HCT116 (cell line): ENCODE data around the gene TSPAN33. TPM values are rescaled to one million over a fixed set of nuclear protein-coding genes. Genes with fewer than 3 reads are reported as not detected.

Experiments
- ATAC-seq: fragments of 200-7000 bp; cut with Tn5 transposase; 2 replicates; pipeline ENCODE4 v1.9.1; 2020; ENCODE audit warnings: mild to moderate bottlenecking, moderate library complexity
- BruUV-seq: library from RNA; stranded (reverse); fragments of 400-500 nt; replicated peaks from 2 replicates; lab custom pipeline; 2021; lab: Mats Ljungman, UMichigan
- CTCF ChIA-PET: fragments of 300-600 bp; sonication (Branson Sonifier 250); formaldehyde crosslinking; loops from one replicate; lab custom pipeline; 2021; ENCODE audit warnings: antibody characterized with exemption; lab: Charles Lee
- POLR2A ChIA-PET: fragments of 300-600, 350-600 bp; sonication (Branson Sonifier 250); formaldehyde crosslinking; loops from one replicate; lab custom pipeline; 2021; ENCODE audit warnings: antibody characterized with exemption; lab: Charles Lee
- RAD21 ChIA-PET, 2 experiments: fragments of 300-600 bp; sonication (Branson Sonifier 250); formaldehyde crosslinking; loops; one replicate each; lab custom pipeline; 2023; ENCODE audit warnings: low total read pairs in 2 of 2; ENCODE audit not compliant: uncharacterized antibody in 2 of 2, unreplicated experiment in 2 of 2, low non-redundant PET in 1 of 2; lab: Charles Lee
- DNase-seq: peaks from one replicate; pipeline ENCODE4 v3.0.0-alpha.2; 2010; ENCODE audit warnings: low read depth, low spot score
- H2AFZ ChIP-seq: fragments of 200-600 bp; shearing (Covaris generic), sonication (generic); 2 replicates; pipeline ENCODE4 v1.6.1; 2017; ENCODE audit warnings: low read depth, mixed run types, mixed read lengths, antibody characterized with exemption, low read length; ENCODE audit not compliant: poor library complexity, severe bottlenecking
- H3K27ac ChIP-seq: 2 replicates; pipeline ENCODE4 v1.5.1; 2012; ENCODE audit warnings: low read depth, low read length
- H3K27me3 ChIP-seq: fragments of 200-600 bp; sonication (generic); 2 replicates; pipeline ENCODE4 v1.6.1; 2016; ENCODE audit warnings: mixed run types, low read length, mixed read lengths; ENCODE audit not compliant: insufficient read depth
- H3K36me3 ChIP-seq, 2 experiments: fragments of 200-500 bp in 1 of 2; fragments of 200-600 bp in 1 of 2; sonication (Bioruptor generic) in 1 of 2; sonication (generic) in 1 of 2; 2 replicates each; pipeline versions ENCODE4 v1.5.1 to v1.6.1; 2014 to 2016; ENCODE audit warnings: low read length in 2 of 2, inconsistent platforms in 1 of 2, mixed read lengths in 1 of 2, mixed run types in 1 of 2; ENCODE audit not compliant: insufficient read depth in 2 of 2, control insufficient read depth in 1 of 2
- H3K4me1 ChIP-seq, 2 experiments: fragments of 200-600 bp in 1 of 2; sonication (generic) in 1 of 2; 2 replicates each; pipeline versions ENCODE4 v1.5.1 to v1.6.1; 2012 to 2017; ENCODE audit warnings: low read length in 2 of 2, inconsistent platforms in 1 of 2, mild to moderate bottlenecking in 1 of 2, mixed read lengths in 1 of 2, mixed run types in 1 of 2, moderate library complexity in 1 of 2; ENCODE audit not compliant: insufficient read depth in 2 of 2, control insufficient read depth in 1 of 2
- H3K4me2 ChIP-seq: fragments of 200-600 bp; sonication (generic); 2 replicates; pipeline ENCODE4 v1.6.1; 2017; ENCODE audit warnings: mixed run types, low read length, mixed read lengths
- H3K4me3 ChIP-seq, 2 experiments: fragments of 200-600 bp in 1 of 2; sonication (generic) in 1 of 2; replicated peaks in 1 of 2; 2 replicates each; pipeline ENCODE4 v1.5.1; 2011 to 2016; ENCODE audit warnings: low read length in 2 of 2, control low read depth in 1 of 2, low read depth in 1 of 2, mild to moderate bottlenecking in 1 of 2, mixed read lengths in 1 of 2, mixed run types in 1 of 2
- H3K79me2 ChIP-seq: fragments of 200-600 bp; sonication (generic); 2 replicates; pipeline ENCODE4 v1.6.1; 2017; ENCODE audit warnings: mild to moderate bottlenecking, mixed run types, low read length, moderate library complexity, mixed read lengths; ENCODE audit not compliant: insufficient read depth
- H3K9ac ChIP-seq: fragments of 200-600 bp; sonication (generic); 2 replicates; pipeline ENCODE4 v1.6.1; 2016; ENCODE audit warnings: low read length, mixed read lengths
- H3K9me2 ChIP-seq: fragments of 200-600 bp; sonication (generic), shearing (Covaris generic); 2 replicates; pipeline ENCODE4 v1.6.1; 2017; ENCODE audit warnings: mixed run types, mild to moderate bottlenecking, moderate library complexity; ENCODE audit not compliant: insufficient read depth
- H3K9me3 ChIP-seq, 2 experiments: fragments of 200-500 bp in 1 of 2; fragments of 200-600 bp in 1 of 2; sonication (Bioruptor generic) in 1 of 2; sonication (generic) in 1 of 2; 2 replicates each; pipeline ENCODE4 v1.6.1; 2014 to 2017; ENCODE audit warnings: low read length in 2 of 2, mixed read lengths in 2 of 2, inconsistent platforms in 1 of 2, low read depth in 1 of 2, mild to moderate bottlenecking in 1 of 2, mixed run types in 1 of 2, moderate library complexity in 1 of 2; ENCODE audit not compliant: control insufficient read depth in 1 of 2, insufficient read depth in 1 of 2
- H4K20me1 ChIP-seq: fragments of 200-600 bp; sonication (generic), shearing (Covaris generic); 2 replicates; pipeline ENCODE4 v1.6.1; 2017; ENCODE audit warnings: mixed run types, mild to moderate bottlenecking, moderate library complexity; ENCODE audit not compliant: insufficient read depth
- CBX3 ChIP-seq: IDR thresholded peaks from 2 replicates; pipeline ENCODE4 v1.6.1; 2012; ENCODE audit warnings: low read depth
- CEBPB ChIP-seq: IDR thresholded peaks from 2 replicates; pipeline ENCODE4 v1.6.1; 2012; ENCODE audit warnings: low read depth
- ELF1 ChIP-seq: IDR thresholded peaks from 2 replicates; pipeline ENCODE4 v1.6.1; 2012; ENCODE audit warnings: low read depth, borderline replicate concordance
- EZH2 ChIP-seq: fragments of 200-600 bp; sonication (generic); IDR thresholded peaks from 2 replicates; pipeline ENCODE4 v1.6.1; 2017; ENCODE audit warnings: antibody characterized with exemption, mixed run types
- EZH2phosphoT487 ChIP-seq: fragments of 200-600 bp; IDR thresholded peaks from 2 replicates; pipeline ENCODE4 v1.6.1; 2018; ENCODE audit warnings: antibody characterized with exemption, borderline replicate concordance
- FOSL1 ChIP-seq: IDR thresholded peaks from 2 replicates; pipeline ENCODE4 v1.6.1; 2012; ENCODE audit warnings: low read depth
- JUND ChIP-seq: IDR thresholded peaks from 2 replicates; pipeline ENCODE4 v1.6.1; 2012
- POLR2A ChIP-seq: IDR thresholded peaks from 2 replicates; pipeline ENCODE4 v1.7.0; 2011; ENCODE audit warnings: borderline replicate concordance; ENCODE audit not compliant: insufficient read depth, insufficient read length; ENCODE audit errors: extremely low read depth
- SIN3A ChIP-seq: IDR thresholded peaks from 2 replicates; pipeline ENCODE4 v1.6.1; 2012; ENCODE audit warnings: low read depth
- SRF ChIP-seq: IDR thresholded peaks from 2 replicates; pipeline ENCODE4 v1.6.1; 2012; ENCODE audit warnings: low read depth
- ZFX ChIP-seq: fragments of 450-650 bp; IDR thresholded peaks from 2 replicates; pipeline ENCODE4 v1.6.1; 2017
- ZNF274 ChIP-seq: fragments of 200-500 bp; sonication (Bioruptor generic); IDR thresholded peaks from 2 replicates; pipeline ENCODE4 v1.6.1; 2014; ENCODE audit warnings: mild to moderate bottlenecking, low read depth, low read length, inconsistent platforms
- intact Hi-C: fragments of 100-400 bp; cut with micrococcal nuclease; formaldehyde crosslinking; loops from 2 replicates; pipeline ENCODE4 v1.10.0; 2022
- total RNA-seq: library from RNA; stranded (reverse); gene quantifications from one replicate; pipeline ENCODE4 v1.2.1, GENCODE V29; 2021; ENCODE audit not compliant: unreplicated experiment
- TF ChIP-seq, protein P1 (sequence below), 3 experiments: fragments of 200-600 bp in 1 of 3; sonication (generic) in 1 of 3; IDR thresholded peaks in 2 of 3; conservative IDR thresholded peaks in 1 of 3; 2 replicates each; pipeline ENCODE4 v1.5.1; 2012 to 2017; ENCODE audit warnings: low read depth in 2 of 3, low read length in 2 of 3, antibody characterized with exemption in 1 of 3, borderline replicate concordance in 1 of 3, control low read depth in 1 of 3, mild to moderate bottlenecking in 1 of 3, mixed read lengths in 1 of 3, mixed run types in 1 of 3, moderate library complexity in 1 of 3; ENCODE audit not compliant: insufficient read depth in 1 of 3
- TF ChIP-seq, protein P2 (sequence below): IDR thresholded peaks from 2 replicates; pipeline ENCODE4 v1.6.1; 2011; ENCODE audit warnings: mild to moderate bottlenecking, low read length, moderate library complexity; ENCODE audit not compliant: insufficient replicate concordance; ENCODE audit errors: extremely low read depth
- TF ChIP-seq, protein P3 (sequence below): IDR thresholded peaks from 2 replicates; pipeline ENCODE4 v1.6.1; 2012

Gene TSPAN33
- total RNA-seq, 1 experiment from 2014 or later = 22.2 TPM

- no peak for TF ChIP-seq ZFX
- no peak for TF ChIP-seq CBX3
- TF ChIP-seq CEBPB = no peak
- no peak for TF ChIP-seq FOSL1
- no peak for TF ChIP-seq EZH2phosphoT487
- no peak for TF ChIP-seq JUND
- TF ChIP-seq, protein P1, sequence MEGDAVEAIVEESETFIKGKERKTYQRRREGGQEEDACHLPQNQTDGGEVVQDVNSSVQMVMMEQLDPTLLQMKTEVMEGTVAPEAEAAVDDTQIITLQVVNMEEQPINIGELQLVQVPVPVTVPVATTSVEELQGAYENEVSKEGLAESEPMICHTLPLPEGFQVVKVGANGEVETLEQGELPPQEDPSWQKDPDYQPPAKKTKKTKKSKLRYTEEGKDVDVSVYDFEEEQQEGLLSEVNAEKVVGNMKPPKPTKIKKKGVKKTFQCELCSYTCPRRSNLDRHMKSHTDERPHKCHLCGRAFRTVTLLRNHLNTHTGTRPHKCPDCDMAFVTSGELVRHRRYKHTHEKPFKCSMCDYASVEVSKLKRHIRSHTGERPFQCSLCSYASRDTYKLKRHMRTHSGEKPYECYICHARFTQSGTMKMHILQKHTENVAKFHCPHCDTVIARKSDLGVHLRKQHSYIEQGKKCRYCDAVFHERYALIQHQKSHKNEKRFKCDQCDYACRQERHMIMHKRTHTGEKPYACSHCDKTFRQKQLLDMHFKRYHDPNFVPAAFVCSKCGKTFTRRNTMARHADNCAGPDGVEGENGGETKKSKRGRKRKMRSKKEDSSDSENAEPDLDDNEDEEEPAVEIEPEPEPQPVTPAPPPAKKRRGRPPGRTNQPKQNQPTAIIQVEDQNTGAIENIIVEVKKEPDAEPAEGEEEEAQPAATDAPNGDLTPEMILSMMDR (IDR thresholded peaks at IDR 0.05 in 2 of 3, conservative IDR thresholded peaks at IDR 0.05 in 1 of 3; ENCODE audit: borderline replicate concordance in 1 of 3, insufficient read depth in 1 of 3, low read depth in 2 of 3, low read length in 2 of 3) = no peak
- no peak for TF ChIP-seq ZNF274
- Histone ChIP-seq H3K9me2 (no peaks in the 10 kb centered on the region), H3K9ac (no peak overlapping the region), H3K27me3 (no peaks in the 10 kb centered on the region), H3K4me3 (no peak overlapping the region), H3K79me2 (no peaks in the 10 kb centered on the region), H3K9me3 (no peaks in the 10 kb centered on the region), H4K20me1 (no peaks in the 10 kb centered on the region), H3K27ac (no peak overlapping the region), H2AFZ (no peak overlapping the region), H3K4me1 (no peaks in the 10 kb centered on the region), H3K36me3 (no peaks in the 10 kb centered on the region), H3K4me2 (no peak overlapping the region)
- ATAC-seq (no peak), DNase-seq (no peak)
- BruUV-seq = no TSS peak
- RAD21 ChIA-PET = no interaction called here
- intact Hi-C loops = no loop called here
- CTCF ChIA-PET = no interaction called here
- POLR2A ChIA-PET = no interaction called here
Measured at GRCh38 chr7:129127601-129128000, 16.9 kb upstream of the TSPAN33 start.

DNA sequence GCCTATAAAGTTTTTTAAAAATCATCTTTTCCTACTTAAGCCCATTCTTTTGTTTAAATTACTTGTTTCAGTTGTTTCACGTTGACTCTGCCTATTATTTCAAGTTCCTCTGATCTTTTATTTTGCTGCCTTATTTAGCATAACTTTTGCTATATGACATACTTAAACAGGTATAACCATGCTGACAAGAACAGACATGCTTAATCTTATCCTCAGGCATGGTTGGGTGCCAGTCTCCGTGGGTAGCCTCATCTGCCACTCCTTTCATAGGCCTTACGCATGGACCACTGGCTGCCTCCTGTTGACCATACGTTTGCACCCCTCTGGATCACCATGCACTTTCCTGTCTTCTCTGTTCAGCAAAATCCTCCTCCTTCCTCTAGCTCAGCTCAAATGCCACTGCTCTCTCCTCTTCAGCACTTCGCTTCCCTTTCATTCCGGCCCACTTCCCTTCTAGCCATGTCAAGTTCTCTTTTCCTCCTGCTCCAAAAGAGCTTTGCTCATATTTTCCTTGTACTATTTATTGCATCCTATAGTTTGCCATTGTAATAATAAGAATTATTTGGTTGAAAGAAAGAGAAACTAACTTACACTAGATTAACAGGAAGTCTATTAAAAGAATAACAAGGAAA lies 10.0 kb upstream of the TSPAN33 start:
- RAD21 ChIA-PET = no interaction called here
- intact Hi-C loops = no loop called here
- BruUV-seq = no TSS peak
- no peaks in the 10 kb centered on the region for H3K9me2 ChIP-seq
- H2AFZ ChIP-seq = peak overlapping the region; percentile 23
- H4K20me1 ChIP-seq = no peaks in the 10 kb centered on the region
- no peak for DNase-seq
- no peak overlapping the region for H3K9ac ChIP-seq
- H3K9me3 ChIP-seq = no peaks in the 10 kb centered on the region
- no peaks in the 10 kb centered on the region for H3K79me2 ChIP-seq
- H3K27me3 ChIP-seq = no peaks in the 10 kb centered on the region
- H3K36me3 ChIP-seq = no peaks in the 10 kb centered on the region
- no peak overlapping the region for H3K4me3 ChIP-seq
- CTCF ChIA-PET = no interaction called here
- H3K4me1 ChIP-seq = no peaks in the 10 kb centered on the region; a peak in 1 of 4 replicates
- POLR2A ChIA-PET = no interaction called here
- no peak overlapping the region for H3K27ac ChIP-seq
- H3K4me2 ChIP-seq = no peak overlapping the region
- no peak for ATAC-seq
- TF ChIP-seq, protein P2, sequence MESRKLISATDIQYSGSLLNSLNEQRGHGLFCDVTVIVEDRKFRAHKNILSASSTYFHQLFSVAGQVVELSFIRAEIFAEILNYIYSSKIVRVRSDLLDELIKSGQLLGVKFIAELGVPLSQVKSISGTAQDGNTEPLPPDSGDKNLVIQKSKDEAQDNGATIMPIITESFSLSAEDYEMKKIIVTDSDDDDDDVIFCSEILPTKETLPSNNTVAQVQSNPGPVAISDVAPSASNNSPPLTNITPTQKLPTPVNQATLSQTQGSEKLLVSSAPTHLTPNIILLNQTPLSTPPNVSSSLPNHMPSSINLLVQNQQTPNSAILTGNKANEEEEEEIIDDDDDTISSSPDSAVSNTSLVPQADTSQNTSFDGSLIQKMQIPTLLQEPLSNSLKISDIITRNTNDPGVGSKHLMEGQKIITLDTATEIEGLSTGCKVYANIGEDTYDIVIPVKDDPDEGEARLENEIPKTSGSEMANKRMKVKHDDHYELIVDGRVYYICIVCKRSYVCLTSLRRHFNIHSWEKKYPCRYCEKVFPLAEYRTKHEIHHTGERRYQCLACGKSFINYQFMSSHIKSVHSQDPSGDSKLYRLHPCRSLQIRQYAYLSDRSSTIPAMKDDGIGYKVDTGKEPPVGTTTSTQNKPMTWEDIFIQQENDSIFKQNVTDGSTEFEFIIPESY = no peak
- TF ChIP-seq SIN3A (no peak), ELF1 (no peak), EZH2 (no peak), FOSL1 (no peak), JUND (no peak), POLR2A (no peak), ZNF274 (no peak), CBX3 (no peak), SRF (no peak)
- TF ChIP-seq, protein P3, sequence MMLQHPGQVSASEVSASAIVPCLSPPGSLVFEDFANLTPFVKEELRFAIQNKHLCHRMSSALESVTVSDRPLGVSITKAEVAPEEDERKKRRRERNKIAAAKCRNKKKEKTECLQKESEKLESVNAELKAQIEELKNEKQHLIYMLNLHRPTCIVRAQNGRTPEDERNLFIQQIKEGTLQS = no peak
